HepG2 (cell line): ENCODE results near the gene ABI2. TPM values are rescaled to one million over a fixed set of nuclear protein-coding genes. Genes with fewer than 3 reads are reported as not detected.
A peak's percentile ranks its signal among the peaks of the same experiment; 100 is the strongest.

Experiments used
- ARNT2 ChIP-seq: sonication (generic); formaldehyde crosslinking; IDR thresholded peaks from 2 replicates; pipeline ENCODE4 v1.8.0; 2022; ENCODE audit warnings: mild to moderate bottlenecking, low read depth, missing genetic modification reagents, moderate library complexity
- DMAP1 ChIP-seq: IDR thresholded peaks from 2 replicates; pipeline ENCODE4 v1.6.1; 2016
- EEA1 ChIP-seq: sonication (generic); formaldehyde crosslinking; IDR thresholded peaks from 2 replicates; pipeline ENCODE4 v1.5.1; 2020; ENCODE audit warnings: mild to moderate bottlenecking, missing genetic modification reagents, borderline replicate concordance
- EP300 ChIP-seq, 3 experiments: sonication (generic) in 1 of 3; formaldehyde crosslinking in 1 of 3; IDR thresholded peaks; 2 replicates each; pipeline versions ENCODE4 v1.5.1 to v1.6.1; 2011 to 2020; ENCODE audit warnings: low read depth in 2 of 3, low read length in 2 of 3, borderline replicate concordance in 1 of 3, improper control_type of control experiment in 1 of 3, mild to moderate bottlenecking in 1 of 3, missing genetic modification reagents in 1 of 3, moderate library complexity in 1 of 3
- FOXC1 ChIP-seq: sonication (generic); formaldehyde crosslinking; IDR thresholded peaks from 2 replicates; pipeline ENCODE4 v1.8.0; 2022; ENCODE audit warnings: mild to moderate bottlenecking, missing genetic modification reagents, borderline replicate concordance
- MED8 ChIP-seq: sonication (generic); formaldehyde crosslinking; IDR thresholded peaks from 2 replicates; pipeline ENCODE4 v1.8.1; 2023; ENCODE audit warnings: mild to moderate bottlenecking, missing genetic modification reagents; ENCODE audit not compliant: insufficient replicate concordance
- NCOA1 ChIP-seq: sonication (generic); formaldehyde crosslinking; IDR thresholded peaks from 2 replicates; pipeline ENCODE4 v1.9.0; 2021; ENCODE audit warnings: missing genetic modification reagents
- PHB2 ChIP-seq: fragments of 450-650 bp; IDR thresholded peaks from 2 replicates; pipeline ENCODE4 v1.6.1; 2018; ENCODE audit not compliant: partially characterized antibody
- SATB2 ChIP-seq: sonication (generic); formaldehyde crosslinking; IDR thresholded peaks from 2 replicates; pipeline ENCODE4 v1.5.0; 2020; ENCODE audit warnings: missing genetic modification reagents
- SETDB1 ChIP-seq: sonication (generic); formaldehyde crosslinking; IDR thresholded peaks from 2 replicates; pipeline ENCODE4 v1.5.1; 2020; ENCODE audit warnings: missing genetic modification reagents, mild to moderate bottlenecking, borderline replicate concordance
- TCF7 ChIP-seq: sonication (generic); IDR thresholded peaks from 2 replicates; pipeline ENCODE4 v1.6.1; 2016; ENCODE audit warnings: antibody characterized with exemption, low read depth
- TOPORS ChIP-seq: sonication (generic); formaldehyde crosslinking; IDR thresholded peaks from 2 replicates; pipeline ENCODE4 v1.8.0; 2023; ENCODE audit warnings: mild to moderate bottlenecking, missing genetic modification reagents
- TRIM24 ChIP-seq: sonication (generic); formaldehyde crosslinking; IDR thresholded peaks from 2 replicates; pipeline ENCODE4 v1.8.0; 2022; ENCODE audit warnings: mild to moderate bottlenecking, missing genetic modification reagents
- ZKSCAN1 ChIP-seq: fragments of 150-350 bp; IDR thresholded peaks from 2 replicates; pipeline ENCODE4 v1.6.1; 2014; ENCODE audit warnings: low read length
- ZNF720 ChIP-seq: sonication (generic); formaldehyde crosslinking; IDR thresholded peaks from 2 replicates; pipeline ENCODE4 v1.4.0; 2020; ENCODE audit warnings: missing genetic modification reagents
- ZNF747 ChIP-seq: sonication (generic); formaldehyde crosslinking; IDR thresholded peaks from 2 replicates; pipeline ENCODE4 v1.8.1; 2023; ENCODE audit warnings: missing genetic modification reagents, mild to moderate bottlenecking, borderline replicate concordance
- ZNF761 ChIP-seq: sonication (generic); formaldehyde crosslinking; conservative IDR thresholded peaks from 2 replicates; pipeline ENCODE4 v1.4.0; 2020; ENCODE audit warnings: mild to moderate bottlenecking, missing genetic modification reagents
- ZNF776 ChIP-seq: sonication (generic); formaldehyde crosslinking; IDR thresholded peaks from 2 replicates; pipeline ENCODE4 v1.4.0; 2020; ENCODE audit warnings: mild to moderate bottlenecking, missing genetic modification reagents
- polyA plus RNA-seq, 8 experiments: library from polyadenylated mRNA; depleted of rRNA in 3 of 8; stranded (reverse) in 7 of 8; unstranded in 1 of 8; fragments of >200 nt; fragmentation: Illumina TruSeq in 4 of 8; extraction: Trizol in 4 of 8; gene quantifications; 2 replicates each; pipeline versions ENCODE4 v1.2.1 to v1.2.3, GENCODE V29; 2011 to 2016; ENCODE audit warnings: low read depth in 4 of 8, missing spikeins in 1 of 8, mixed read lengths in 1 of 8; ENCODE audit not compliant: insufficient read depth in 1 of 8
- total RNA-seq, 5 experiments: library from RNA; depleted of rRNA; stranded (reverse); fragments of >200 nt; fragmentation: Illumina TruSeq; extraction: Trizol; gene quantifications; 2 replicates each; pipeline ENCODE4 v1.2.3, GENCODE V29; 2016; ENCODE audit warnings: low read depth in 1 of 5
- TF ChIP-seq, protein P1 (sequence below), 2 experiments: sonication (generic) in 1 of 2; formaldehyde crosslinking in 1 of 2; IDR thresholded peaks; 2 replicates each; pipeline versions ENCODE4 v1.4.0 to v1.6.1; 2016 to 2020; ENCODE audit warnings: borderline replicate concordance in 1 of 2, low read depth in 1 of 2, mild to moderate bottlenecking in 1 of 2, missing genetic modification reagents in 1 of 2
- TF ChIP-seq, protein P2 (sequence below): IDR thresholded peaks from 2 replicates; pipeline ENCODE4 v1.6.1; 2012; ENCODE audit warnings: inconsistent platforms
- TF ChIP-seq, protein P3 (sequence below): sonication (generic); formaldehyde crosslinking; IDR thresholded peaks from 2 replicates; pipeline ENCODE4 v1.8.1; 2023; ENCODE audit warnings: missing genetic modification reagents, inconsistent platforms, borderline replicate concordance
- TF ChIP-seq, protein P4 (sequence below): sonication (generic); formaldehyde crosslinking; IDR thresholded peaks from 2 replicates; pipeline ENCODE4 v1.4.0; 2020; ENCODE audit warnings: missing genetic modification reagents

Gene ABI2
- total and polyA plus RNA-seq, 2 of the 13 experiments (the other 11 are each of a cell fraction or from before 2014, with no cell fraction given) = 28.4 to 32.4 TPM

DNA sequence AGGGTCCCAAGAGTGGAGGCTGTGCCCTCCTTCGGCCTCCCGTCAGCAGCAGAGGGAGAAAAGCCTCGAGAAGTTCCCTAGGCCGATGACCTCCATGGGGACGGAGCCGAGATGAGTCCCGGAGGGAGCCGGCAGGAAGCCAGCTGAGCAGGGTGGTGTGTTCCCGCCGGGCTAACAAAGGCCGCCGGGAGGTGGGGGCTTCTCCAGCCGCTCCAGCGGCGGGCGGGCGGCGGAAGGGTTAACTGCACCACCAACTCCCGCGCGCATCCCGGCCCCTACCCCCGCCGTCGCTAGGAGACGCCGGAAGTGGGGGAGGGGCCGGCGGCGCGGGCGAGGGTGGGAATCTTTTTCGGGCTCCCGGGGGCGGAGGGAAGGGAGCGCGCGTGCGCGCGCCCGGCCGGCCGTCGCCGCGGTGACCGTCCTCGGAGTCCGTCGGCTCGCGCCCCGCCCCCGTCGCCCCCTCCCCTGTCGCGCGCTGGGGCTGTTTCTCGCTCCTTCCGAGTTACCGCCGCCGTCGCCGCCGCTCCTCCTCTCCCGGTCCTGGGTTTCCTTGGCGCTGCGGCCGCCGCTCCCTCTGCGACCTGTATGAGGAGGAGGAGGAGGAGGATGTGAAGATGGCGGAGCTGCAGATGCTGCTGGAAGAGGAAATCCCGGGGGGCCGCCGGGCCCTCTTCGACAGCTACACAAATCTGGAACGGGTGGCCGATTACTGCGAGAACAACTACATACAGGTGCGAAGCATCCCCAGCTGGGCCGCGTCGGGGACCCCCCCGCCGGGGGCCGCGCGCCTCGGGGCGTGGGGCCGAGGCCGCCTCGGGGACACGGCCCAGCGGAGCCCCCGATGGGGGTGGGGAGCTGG lies at the start of gene ABI2 (continued):
- TF ChIP-seq, protein P1, sequence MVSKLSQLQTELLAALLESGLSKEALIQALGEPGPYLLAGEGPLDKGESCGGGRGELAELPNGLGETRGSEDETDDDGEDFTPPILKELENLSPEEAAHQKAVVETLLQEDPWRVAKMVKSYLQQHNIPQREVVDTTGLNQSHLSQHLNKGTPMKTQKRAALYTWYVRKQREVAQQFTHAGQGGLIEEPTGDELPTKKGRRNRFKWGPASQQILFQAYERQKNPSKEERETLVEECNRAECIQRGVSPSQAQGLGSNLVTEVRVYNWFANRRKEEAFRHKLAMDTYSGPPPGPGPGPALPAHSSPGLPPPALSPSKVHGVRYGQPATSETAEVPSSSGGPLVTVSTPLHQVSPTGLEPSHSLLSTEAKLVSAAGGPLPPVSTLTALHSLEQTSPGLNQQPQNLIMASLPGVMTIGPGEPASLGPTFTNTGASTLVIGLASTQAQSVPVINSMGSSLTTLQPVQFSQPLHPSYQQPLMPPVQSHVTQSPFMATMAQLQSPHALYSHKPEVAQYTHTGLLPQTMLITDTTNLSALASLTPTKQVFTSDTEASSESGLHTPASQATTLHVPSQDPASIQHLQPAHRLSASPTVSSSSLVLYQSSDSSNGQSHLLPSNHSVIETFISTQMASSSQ (IDR thresholded peaks at IDR 0.05; ENCODE audit: low read depth) = no peak
- TF ChIP-seq, protein P1 (CRISPR knock-in tag; IDR thresholded peaks at IDR 0.05; ENCODE audit: borderline replicate concordance) = no peak
- TF ChIP-seq NCOA1 (CRISPR knock-in tag) (peak; percentile 73), ZKSCAN1 (no peak), DMAP1 (CRISPR knock-in tag) (peak; percentile 77; the same call in 1 of the 2 replicates), TOPORS (CRISPR knock-in tag) (peak; percentile 80; the same call in 1 of the 2 replicates), SATB2 (CRISPR knock-in tag) (0 out of 2 replicates have a peak, but pooled peaks have one; percentile 66), EEA1 (CRISPR knock-in tag) (no peak), TRIM24 (CRISPR knock-in tag) (no peak), SETDB1 (CRISPR knock-in tag) (no peak), ZNF761 (peak; percentile 84), PHB2 (no peak), ARNT2 (CRISPR knock-in tag) (0 out of 2 replicates have a peak, but pooled peaks have one; percentile 43), FOXC1 (peak; percentile 46), TCF7 (no peak), ZNF747 (CRISPR knock-in tag) (peak; percentile 87; the same call in 1 of the 2 replicates), ZNF776 (no peak), ZNF720 (CRISPR knock-in tag) (no peak), MED8 (CRISPR knock-in tag) (no peak), EP300 (IDR thresholded peaks at IDR 0.05; ENCODE audit: low read depth in 2 of 2, low read length in 2 of 2) (peak in 1 of 2 experiments; percentile 72; a peak in 2 of 4 replicates), EP300 (CRISPR knock-in tag; IDR thresholded peaks at IDR 0.05; ENCODE audit: borderline replicate concordance) (peak; percentile 61)
- TF ChIP-seq, protein P2, sequence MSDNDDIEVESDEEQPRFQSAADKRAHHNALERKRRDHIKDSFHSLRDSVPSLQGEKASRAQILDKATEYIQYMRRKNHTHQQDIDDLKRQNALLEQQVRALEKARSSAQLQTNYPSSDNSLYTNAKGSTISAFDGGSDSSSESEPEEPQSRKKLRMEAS = peak; percentile 62
- TF ChIP-seq, protein P3, sequence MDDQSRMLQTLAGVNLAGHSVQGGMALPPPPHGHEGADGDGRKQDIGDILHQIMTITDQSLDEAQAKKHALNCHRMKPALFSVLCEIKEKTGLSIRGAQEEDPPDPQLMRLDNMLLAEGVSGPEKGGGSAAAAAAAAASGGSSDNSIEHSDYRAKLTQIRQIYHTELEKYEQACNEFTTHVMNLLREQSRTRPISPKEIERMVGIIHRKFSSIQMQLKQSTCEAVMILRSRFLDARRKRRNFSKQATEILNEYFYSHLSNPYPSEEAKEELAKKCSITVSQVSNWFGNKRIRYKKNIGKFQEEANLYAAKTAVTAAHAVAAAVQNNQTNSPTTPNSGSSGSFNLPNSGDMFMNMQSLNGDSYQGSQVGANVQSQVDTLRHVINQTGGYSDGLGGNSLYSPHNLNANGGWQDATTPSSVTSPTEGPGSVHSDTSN = no peak
- TF ChIP-seq, protein P4, sequence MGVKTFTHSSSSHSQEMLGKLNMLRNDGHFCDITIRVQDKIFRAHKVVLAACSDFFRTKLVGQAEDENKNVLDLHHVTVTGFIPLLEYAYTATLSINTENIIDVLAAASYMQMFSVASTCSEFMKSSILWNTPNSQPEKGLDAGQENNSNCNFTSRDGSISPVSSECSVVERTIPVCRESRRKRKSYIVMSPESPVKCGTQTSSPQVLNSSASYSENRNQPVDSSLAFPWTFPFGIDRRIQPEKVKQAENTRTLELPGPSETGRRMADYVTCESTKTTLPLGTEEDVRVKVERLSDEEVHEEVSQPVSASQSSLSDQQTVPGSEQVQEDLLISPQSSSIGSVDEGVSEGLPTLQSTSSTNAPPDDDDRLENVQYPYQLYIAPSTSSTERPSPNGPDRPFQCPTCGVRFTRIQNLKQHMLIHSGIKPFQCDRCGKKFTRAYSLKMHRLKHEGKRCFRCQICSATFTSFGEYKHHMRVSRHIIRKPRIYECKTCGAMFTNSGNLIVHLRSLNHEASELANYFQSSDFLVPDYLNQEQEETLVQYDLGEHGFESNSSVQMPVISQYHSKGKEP = 0 out of 2 replicates have a peak, but pooled peaks have one; percentile 78
